Articular chondrocyte of knee joint (primary cell): ENCODE data around the gene KHNYN. TPM values are rescaled to one million over a fixed set of nuclear protein-coding genes. Genes with fewer than 3 reads are reported as not detected.

Source experiments
- total RNA-seq: library from RNA; depleted of rRNA; stranded (reverse); fragments of >200 nt; gene quantifications from 2 replicates; pipeline ENCODE4 v1.2.3, GENCODE V29; 2012

Gene KHNYN
- 51.0 and 53.6 TPM in 2 replicates for total RNA-seq

DNA sequence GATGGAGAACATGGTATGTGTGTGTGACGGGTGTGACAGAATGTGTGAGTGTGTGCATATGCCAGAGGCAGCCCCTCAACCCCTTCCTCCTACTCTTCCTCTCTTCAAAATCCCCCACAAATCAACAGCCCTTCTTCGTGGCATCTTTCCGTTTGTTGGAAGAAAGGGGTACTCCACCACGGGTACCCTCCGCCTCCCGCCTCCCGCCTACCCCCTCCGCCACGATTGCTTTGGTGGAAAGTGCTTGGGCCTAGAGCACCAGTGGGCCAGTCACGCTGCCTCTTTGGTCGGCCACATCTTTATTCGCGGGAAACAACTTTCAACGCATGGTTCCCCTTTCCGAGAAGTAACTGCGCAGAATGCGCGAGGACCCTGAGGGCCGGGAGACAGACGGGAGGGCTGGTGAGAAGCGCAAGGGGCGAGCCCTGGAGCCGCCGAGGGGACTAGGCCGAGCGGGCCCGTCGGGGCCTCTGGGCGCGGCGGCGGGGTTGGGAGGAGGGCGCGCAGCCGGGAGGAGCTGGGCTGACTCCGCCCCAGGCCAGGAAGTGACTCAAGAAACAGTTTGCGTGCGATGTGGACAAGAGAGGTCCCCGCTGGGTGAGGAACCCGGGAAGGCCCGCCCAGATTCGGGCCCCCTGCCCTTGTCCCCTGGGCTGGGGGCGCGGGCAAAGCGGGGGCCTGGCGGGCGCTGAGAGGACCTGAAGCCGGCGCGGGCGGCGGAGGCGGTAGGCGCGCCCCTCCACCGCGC lies at the start of gene KHNYN, which contains the start of gene CBLN3:
KHNYN (plus strand) TSS at position 560 of the 748 bp plus-strand sequence. CDS start 777 bp downstream, outside the sequence.
CBLN3 (minus strand) TSS at position 274 of the 748 bp plus-strand sequence. CDS start 614 bp downstream, outside the sequence.

DNA sequence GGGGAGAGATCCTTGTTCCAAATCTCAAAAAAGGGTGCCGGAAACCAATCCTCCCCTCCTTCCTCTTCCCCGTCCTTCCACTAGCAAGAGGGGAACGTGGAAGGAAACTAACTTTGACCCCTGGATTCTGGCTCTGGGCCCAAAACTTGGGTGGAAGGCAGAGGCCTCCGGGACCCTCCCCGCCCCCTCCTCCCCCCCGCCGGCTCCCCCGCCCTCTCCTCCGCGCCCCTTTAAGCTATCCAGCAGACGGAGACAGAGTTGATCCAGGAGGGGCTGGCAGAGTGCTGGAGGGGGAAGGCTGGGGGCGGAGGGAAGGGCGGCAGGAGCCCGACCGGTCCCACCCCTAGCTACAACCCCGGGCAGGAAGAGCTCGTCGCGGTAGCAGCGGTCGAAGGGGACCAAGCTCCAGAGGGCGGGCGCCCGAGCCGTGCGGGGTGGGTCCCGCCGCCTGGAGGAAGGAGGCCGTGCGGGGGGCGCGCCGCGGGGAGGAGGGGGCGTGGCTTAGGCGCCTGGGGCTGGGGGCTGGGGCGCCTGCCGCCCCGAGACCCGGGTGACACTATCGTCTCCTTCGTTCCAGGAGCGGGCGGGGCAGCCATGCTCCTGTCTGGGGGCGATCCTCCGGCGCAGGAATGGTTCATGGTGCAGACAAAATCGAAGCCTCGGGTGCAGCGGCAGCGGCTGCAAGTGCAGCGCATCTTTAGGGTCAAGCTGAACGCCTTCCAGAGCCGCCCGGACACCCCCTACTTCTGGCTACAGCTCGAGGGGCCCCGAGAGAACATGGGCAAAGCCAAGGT lies 30.9 kb upstream of the KHNYN start, which contains the start of gene NYNRIN:
NYNRIN (plus strand) TSS at position 351 of the 794 bp plus-strand sequence; CDS start at position 595, 244 bp downstream.

DNA sequence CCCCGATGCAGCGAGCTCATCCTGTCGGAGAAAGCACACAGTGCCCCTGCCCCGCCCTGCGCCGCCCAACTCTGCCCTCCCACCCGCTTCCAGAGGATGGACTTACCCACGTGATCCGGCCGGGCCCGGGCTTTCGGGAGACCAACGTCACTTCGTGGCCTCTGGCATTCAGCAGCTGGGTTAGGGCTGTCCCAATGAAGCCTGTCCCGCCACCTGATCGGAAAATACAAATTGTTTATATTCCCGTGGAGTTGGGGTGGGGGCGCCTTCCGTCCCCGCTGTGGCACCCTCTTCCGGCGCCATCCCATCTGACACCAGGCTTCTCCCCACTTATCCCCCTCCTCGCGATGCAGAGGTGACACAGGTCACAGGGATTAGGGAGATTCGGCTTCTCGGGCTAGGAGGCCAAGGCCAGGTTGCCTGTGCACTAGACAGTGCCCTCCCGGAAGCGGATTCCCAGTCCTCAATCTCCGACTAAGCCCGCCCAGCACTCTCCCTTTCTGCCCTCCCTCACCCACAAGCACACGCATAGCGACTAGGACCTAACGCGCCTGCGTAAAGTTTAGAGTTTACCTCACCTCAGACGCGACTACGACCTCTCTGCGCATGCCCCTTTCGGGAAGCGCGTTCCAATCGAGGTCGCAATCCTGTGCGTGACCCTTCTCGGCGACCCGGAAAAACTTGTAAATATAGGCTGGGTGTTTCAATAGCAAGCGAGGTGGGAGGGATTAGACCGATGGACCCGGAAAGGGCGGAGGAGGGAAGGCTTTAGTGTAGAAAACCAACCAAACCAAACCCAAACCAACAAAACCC lies 12.7 kb downstream of the KHNYN start, which contains the start of gene SDR39U1:
SDR39U1 (minus strand) TSS at position 537 of the 813 bp plus-strand sequence; CDS start at position 530, 7 bp downstream.

Other genes starting within 250 kb of the KHNYN start
- 33.1 and 35.9 TPM in 2 replicates for gene IPO4, start 241.1 kb upstream of the KHNYN start, total RNA-seq
- 71.9 and 83.6 TPM in 2 replicates for gene TM9SF1, start 234.5 kb upstream of the KHNYN start, total RNA-seq
- gene TSSK4, start 224.3 kb upstream of the KHNYN start, total RNA-seq, result 0.13 and 0.43 TPM in 2 replicates
- 35.3 and 35.8 TPM in 2 replicates for gene CHMP4A, start 216.5 kb upstream of the KHNYN start, total RNA-seq
- gene MDP1, start 213.9 kb upstream of the KHNYN start, total RNA-seq, result 18.8 and 21.6 TPM in 2 replicates
- gene NEDD8, start 197.6 kb upstream of the KHNYN start, total RNA-seq, result 104 and 115 TPM in 2 replicates
- gene GMPR2, start 197.0 kb upstream of the KHNYN start, total RNA-seq, result 80.2 and 87.7 TPM in 2 replicates
- 44.1 and 50.3 TPM in 2 replicates for gene TINF2, start 187.3 kb upstream of the KHNYN start, total RNA-seq
- gene TGM1, start 166.8 kb upstream of the KHNYN start, total RNA-seq, result 1.1 and 1.6 TPM in 2 replicates
- 14.9 and 17.9 TPM in 2 replicates for gene RABGGTA, start 158.4 kb upstream of the KHNYN start, total RNA-seq
- gene DHRS1, start 130.2 kb upstream of the KHNYN start, total RNA-seq, result 11.9 and 12.6 TPM in 2 replicates
- 15.8 and 17.8 TPM in 2 replicates for gene NOP9, start 130.1 kb upstream of the KHNYN start, total RNA-seq
- 6.4 and 7.2 TPM in 2 replicates for gene CIDEB, start 122.0 kb upstream of the KHNYN start, total RNA-seq
- 3.5 and 5.5 TPM in 2 replicates for gene LTB4R2, start 119.8 kb upstream of the KHNYN start, total RNA-seq
- 1.9 and 2.4 TPM in 2 replicates for gene LTB4R, start 118.5 kb upstream of the KHNYN start, total RNA-seq
- 99.4 and 106 TPM in 2 replicates for gene ADCY4, start 94.9 kb upstream of the KHNYN start, total RNA-seq
- gene RIPK3, start 90.0 kb upstream of the KHNYN start, total RNA-seq, result 180 and 256 TPM in 2 replicates
- 202 and 302 TPM in 2 replicates for gene NFATC4, start 61.8 kb upstream of the KHNYN start, total RNA-seq
- gene NYNRIN, start 31.0 kb upstream of the KHNYN start, total RNA-seq, result 14.0 and 14.4 TPM in 2 replicates
- 6.1 and 7.5 TPM in 2 replicates for gene CBLN3, start 286 bp upstream of the KHNYN start, total RNA-seq
- 13.4 and 15.2 TPM in 2 replicates for gene SDR39U1, start 12.8 kb downstream of the KHNYN start, total RNA-seq
- not detected in 2 replicates for gene CMA1, start 78.3 kb downstream of the KHNYN start, total RNA-seq
- gene CTSG, start 146.3 kb downstream of the KHNYN start, total RNA-seq, result not detected in 2 replicates
- not detected in 2 replicates for gene GZMH, start 179.7 kb downstream of the KHNYN start, total RNA-seq
- not detected in 2 replicates for gene GZMB, start 204.2 kb downstream of the KHNYN start, total RNA-seq